Left ventricle myocardium inferior (tissue), 1 donor: ENCODE measurements around the gene DLG2. TPM values are rescaled to one million over a fixed set of nuclear protein-coding genes. Genes with fewer than 3 reads are reported as not detected.
"Not testable (repeated sequence)": the region's sequence is repeated elsewhere in the genome, so short reads cannot be mapped to it uniquely, and the experiment has no call there.

Source experiments
- DNase-seq: peaks from one replicate; pipeline ENCODE4 v3.0.0-alpha.2; 2020
- H3K27ac ChIP-seq: fragments of 200-600 bp; replicated peaks from 2 replicates; pipeline ENCODE4 v1.8.0; 2021
- H3K27me3 ChIP-seq: fragments of 200-600 bp; 2 replicates; pipeline ENCODE4 v1.8.0; 2021; ENCODE audit warnings: low read depth
- H3K36me3 ChIP-seq: fragments of 200-600 bp; 2 replicates; pipeline ENCODE4 v1.8.0; 2021
- H3K4me1 ChIP-seq: fragments of 200-600 bp; 2 replicates; pipeline ENCODE4 v1.8.0; 2021
- H3K4me3 ChIP-seq: fragments of 200-600 bp; 2 replicates; pipeline ENCODE4 v1.8.0; 2021; ENCODE audit warnings: mild to moderate bottlenecking, moderate library complexity
- H3K9me3 ChIP-seq: fragments of 200-600 bp; replicated peaks from 2 replicates; pipeline ENCODE4 v1.8.0; 2021
- CTCF ChIP-seq: fragments of 200-600 bp; IDR thresholded peaks from 2 replicates; pipeline ENCODE4 v1.8.0; 2021; ENCODE audit warnings: antibody characterized with exemption, mild to moderate bottlenecking, borderline replicate concordance
- intact Hi-C: fragments of 100-400 bp; cut with micrococcal nuclease; formaldehyde crosslinking; loops from one replicate; pipeline ENCODE4 v1.11.0; 2022
- total RNA-seq: library from RNA; stranded (reverse); fragmentation: NEBNext Ultra II Directional; extraction: Animal tissue kit (Norgen Biotek cat#: 25700); gene quantifications from one replicate; pipeline ENCODE4 v1.2.1, GENCODE V29; 2021
- donor health status: DM: no; HTN: yes; CAD: no; lungs with severe emphysema.

DLG2 gene
- total RNA-seq, 1 donor from 2014 or later, result 6.5 TPM

- Histone ChIP-seq H3K27ac (peak within 1 kb of the TSS; percentile 95), H3K4me1 (peaks cover 60% of the 10 kb centered on the region), H3K27me3 (no peaks in the 10 kb centered on the region), H3K36me3 (peaks cover 18% of the 10 kb centered on the region), H3K9me3 (no peaks in the 10 kb centered on the region), H3K4me3 (peak within 1 kb of the TSS; percentile 82)
- intact Hi-C loops, result no loop called here
- TF ChIP-seq CTCF, result no peak
- DNase-seq, result peak; percentile 98
Observed at GRCh38 chr11:85627998-85628770, 1.0 kb upstream of the DLG2 start, which contains the start of gene TMEM126B. TSS of gene TMEM126B (plus strand) at chr11:85628593. CDS start at chr11:85628608, 15 bp downstream.

GRCh38 chr11:85626496-85626895 is 648 bp downstream of the DLG2 start:
- Histone ChIP-seq H3K27me3 (no peaks in the 10 kb centered on the region), H3K4me1 (peaks cover 53% of the 10 kb centered on the region), H3K27ac (peak overlapping the region; percentile 95), H3K4me3 (peak overlapping the region; percentile 82), H3K36me3 (peaks cover 12% of the 10 kb centered on the region), H3K9me3 (no peaks in the 10 kb centered on the region)
- intact Hi-C loops, result no loop called here
- no peak for DNase-seq
- no peak for TF ChIP-seq CTCF

- peaks cover 7% of the 10 kb centered on the region for H3K4me1 ChIP-seq
- H3K36me3 ChIP-seq, result peaks cover 10% of the 10 kb centered on the region
- intact Hi-C loops, result no loop called here
- no peaks in the 10 kb centered on the region for H3K27me3 ChIP-seq
- no peak overlapping the region for H3K4me3 ChIP-seq
- H3K27ac ChIP-seq, result no peak overlapping the region
- DNase-seq, result no peak
- H3K9me3 ChIP-seq, result no peaks in the 10 kb centered on the region
- TF ChIP-seq CTCF, result no peak
Observed at GRCh38 chr11:85620256-85620655, 6.9 kb downstream of the DLG2 start.

GRCh38 chr11:85619499-85619898 is 7.6 kb downstream of the DLG2 start:
- H3K4me1 ChIP-seq, result no peaks in the 10 kb centered on the region
- no peak overlapping the region for H3K4me3 ChIP-seq
- TF ChIP-seq CTCF, result no peak
- H3K27ac ChIP-seq, result no peak overlapping the region
- DNase-seq, result no peak
- intact Hi-C loops, result no loop called here
- H3K9me3 ChIP-seq, result no peaks in the 10 kb centered on the region
- peaks cover 10% of the 10 kb centered on the region for H3K36me3 ChIP-seq
- no peaks in the 10 kb centered on the region for H3K27me3 ChIP-seq

- peaks cover 10% of the 10 kb centered on the region for H3K9me3 ChIP-seq
- H3K27me3 ChIP-seq, DNase-seq, H3K4me1 ChIP-seq, H3K36me3 ChIP-seq, H3K27ac ChIP-seq, H3K4me3 ChIP-seq, intact Hi-C loops: not testable (repeated sequence)
Observed at GRCh38 chr11:85611643-85612042, 15.5 kb downstream of the DLG2 start.

- H3K27ac ChIP-seq, intact Hi-C loops, DNase-seq: not testable (repeated sequence)
Observed at GRCh38 chr11:85609286-85609685, 17.9 kb downstream of the DLG2 start.

GRCh38 chr11:85608621-85609020 is 18.5 kb downstream of the DLG2 start:
- intact Hi-C loops, DNase-seq: not testable (repeated sequence)

More at GRCh38 chr11:85609286-85609685, 17.9 kb downstream of the DLG2 start:
- not testable (repeated sequence) for H3K4me3 ChIP-seq, H3K36me3 ChIP-seq, H3K27me3 ChIP-seq, H3K4me1 ChIP-seq
- peaks cover 11% of the 10 kb centered on the region for H3K9me3 ChIP-seq

GRCh38 chr11:85606237-85606636 is 20.9 kb downstream of the DLG2 start:
- H3K4me3 ChIP-seq, H3K4me1 ChIP-seq, H3K36me3 ChIP-seq, intact Hi-C loops, H3K27me3 ChIP-seq, DNase-seq, H3K27ac ChIP-seq: not testable (repeated sequence)
- H3K9me3 ChIP-seq, result peaks cover 11% of the 10 kb centered on the region

More at GRCh38 chr11:85608621-85609020, 18.5 kb downstream of the DLG2 start:
- not testable (repeated sequence) for H3K27me3 ChIP-seq, H3K4me1 ChIP-seq, H3K4me3 ChIP-seq, H3K36me3 ChIP-seq, H3K27ac ChIP-seq
- H3K9me3 ChIP-seq, result peaks cover 11% of the 10 kb centered on the region
